Measurements from ENCODE around the gene UMAD1.

UMAD1 gene

GRCh38 chr7:7695111-7695817 lies 54.7 kb downstream of the UMAD1 start:
- DNase-seq = no peak

- DNase-seq = no peak
These were observed 56.0 kb downstream of the UMAD1 start for GRCh38 chr7:7696458-7697119.

GRCh38 chr7:7698930-7699329 lies 58.4 kb downstream of the UMAD1 start:
- no peak for DNase-seq

- DNase-seq = no peak
These were observed 58.8 kb downstream of the UMAD1 start for GRCh38 chr7:7699380-7699779.

- no peak for DNase-seq
These were observed 59.4 kb downstream of the UMAD1 start for GRCh38 chr7:7699970-7700369.

- no peak for DNase-seq
These were observed 61.0 kb downstream of the UMAD1 start for GRCh38 chr7:7701527-7701926.

- no peak for DNase-seq
These were observed 62.3 kb downstream of the UMAD1 start for GRCh38 chr7:7702826-7703225.

GRCh38 chr7:7703427-7703826 lies 62.9 kb downstream of the UMAD1 start:
- DNase-seq = no peak

GRCh38 chr7:7704867-7705266 lies 64.3 kb downstream of the UMAD1 start:
- DNase-seq = no peak

GRCh38 chr7:7705318-7705717 lies 64.8 kb downstream of the UMAD1 start:
- DNase-seq = no peak

GRCh38 chr7:7706101-7706511 lies 65.6 kb downstream of the UMAD1 start:
- DNase-seq = no peak

GRCh38 chr7:7706556-7707172 lies 66.1 kb downstream of the UMAD1 start:
- no peak for DNase-seq

GRCh38 chr7:7707246-7707645 lies 66.7 kb downstream of the UMAD1 start:
- no peak for DNase-seq

GRCh38 chr7:7707806-7708205 lies 67.3 kb downstream of the UMAD1 start:
- DNase-seq = no peak

GRCh38 chr7:7709291-7709690 lies 68.7 kb downstream of the UMAD1 start:
- no peak for DNase-seq

- DNase-seq = no peak
These were observed 69.9 kb downstream of the UMAD1 start for GRCh38 chr7:7710469-7710868.

GRCh38 chr7:7713730-7714129 lies 73.2 kb downstream of the UMAD1 start:
- DNase-seq = no peak

- no peak for DNase-seq
These were observed 77.9 kb downstream of the UMAD1 start, which contains the start of gene RPA3 for GRCh38 chr7:7718492-7718891. Gene RPA3, minus strand, starts transcription at chr7:7718607. Its CDS starts 78,189 bp downstream, at chr7:7640418.

- DNase-seq = peak; percentile 98
These were observed 78.7 kb downstream of the UMAD1 start for GRCh38 chr7:7719236-7719635.

GRCh38 chr7:7720193-7720592 lies 79.6 kb downstream of the UMAD1 start:
- peak; percentile 69 for DNase-seq

- peak; percentile 47 for DNase-seq
These were observed 80.4 kb downstream of the UMAD1 start for GRCh38 chr7:7720750-7721621.

GRCh38 chr7:7731732-7732131 lies 91.2 kb downstream of the UMAD1 start:
- DNase-seq = no peak

GRCh38 chr7:7732621-7733281 lies 92.2 kb downstream of the UMAD1 start:
- no peak for DNase-seq

All from DMS153 (cell line).